Panc1 (cell line): ENCODE data around the gene RASGRF2.

Source experiments
- POLR2AphosphoS5 ChIP-seq: IDR thresholded peaks from 2 replicates; pipeline ENCODE4 v1.6.1; 2012; ENCODE audit warnings: mild to moderate bottlenecking, low read depth, low read length, moderate library complexity
- TF ChIP-seq, protein P1 (sequence below), 2 experiments: IDR thresholded peaks; 2 replicates each; pipeline ENCODE4 v1.6.1; 2011 to 2012; ENCODE audit warnings: low read depth in 2 of 2, control low read depth in 1 of 2, low read length in 1 of 2, mild to moderate bottlenecking in 1 of 2, moderate library complexity in 1 of 2; ENCODE audit not compliant: insufficient read depth in 1 of 2

DNA sequence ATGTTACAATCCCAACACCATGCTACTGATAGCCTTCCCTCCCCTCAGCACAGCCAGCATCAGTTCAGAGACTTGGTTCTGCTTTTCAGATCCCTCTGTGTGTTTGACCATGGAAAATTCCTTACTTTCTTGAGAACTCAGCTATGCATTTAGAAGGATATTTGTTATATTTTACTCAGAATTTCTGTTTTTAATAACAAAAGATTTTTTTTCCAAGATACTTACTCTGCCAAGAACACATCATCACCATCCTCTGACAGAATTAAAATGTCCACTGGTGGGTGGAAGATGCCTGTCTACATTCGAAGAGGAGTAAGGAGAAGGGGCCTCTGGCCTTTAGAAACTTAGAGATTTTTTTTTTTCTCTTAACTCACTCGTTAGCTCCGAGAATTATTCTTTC is 216.9 kb downstream of the RASGRF2 start:
- TF ChIP-seq, protein P1, sequence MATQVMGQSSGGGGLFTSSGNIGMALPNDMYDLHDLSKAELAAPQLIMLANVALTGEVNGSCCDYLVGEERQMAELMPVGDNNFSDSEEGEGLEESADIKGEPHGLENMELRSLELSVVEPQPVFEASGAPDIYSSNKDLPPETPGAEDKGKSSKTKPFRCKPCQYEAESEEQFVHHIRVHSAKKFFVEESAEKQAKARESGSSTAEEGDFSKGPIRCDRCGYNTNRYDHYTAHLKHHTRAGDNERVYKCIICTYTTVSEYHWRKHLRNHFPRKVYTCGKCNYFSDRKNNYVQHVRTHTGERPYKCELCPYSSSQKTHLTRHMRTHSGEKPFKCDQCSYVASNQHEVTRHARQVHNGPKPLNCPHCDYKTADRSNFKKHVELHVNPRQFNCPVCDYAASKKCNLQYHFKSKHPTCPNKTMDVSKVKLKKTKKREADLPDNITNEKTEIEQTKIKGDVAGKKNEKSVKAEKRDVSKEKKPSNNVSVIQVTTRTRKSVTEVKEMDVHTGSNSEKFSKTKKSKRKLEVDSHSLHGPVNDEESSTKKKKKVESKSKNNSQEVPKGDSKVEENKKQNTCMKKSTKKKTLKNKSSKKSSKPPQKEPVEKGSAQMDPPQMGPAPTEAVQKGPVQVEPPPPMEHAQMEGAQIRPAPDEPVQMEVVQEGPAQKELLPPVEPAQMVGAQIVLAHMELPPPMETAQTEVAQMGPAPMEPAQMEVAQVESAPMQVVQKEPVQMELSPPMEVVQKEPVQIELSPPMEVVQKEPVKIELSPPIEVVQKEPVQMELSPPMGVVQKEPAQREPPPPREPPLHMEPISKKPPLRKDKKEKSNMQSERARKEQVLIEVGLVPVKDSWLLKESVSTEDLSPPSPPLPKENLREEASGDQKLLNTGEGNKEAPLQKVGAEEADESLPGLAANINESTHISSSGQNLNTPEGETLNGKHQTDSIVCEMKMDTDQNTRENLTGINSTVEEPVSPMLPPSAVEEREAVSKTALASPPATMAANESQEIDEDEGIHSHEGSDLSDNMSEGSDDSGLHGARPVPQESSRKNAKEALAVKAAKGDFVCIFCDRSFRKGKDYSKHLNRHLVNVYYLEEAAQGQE (IDR thresholded peaks at IDR 0.05; ENCODE audit: insufficient read depth in 1 of 2, low read depth in 2 of 2, low read length in 1 of 2) = no peak
- no peak for TF ChIP-seq POLR2AphosphoS5
